ENCODE measurements around the gene PDRG1.

PDRG1 gene

GRCh38 chr20:31951530-31952453 is at the start of gene PDRG1:
PDRG1 (minus strand) TSS chr20:31952046; CDS start chr20:31951961, 85 bp downstream.
- peak; percentile 95 to 96 for DNase-seq

- no peak for DNase-seq
Measured at GRCh38 chr20:31998246-31998645, 46.4 kb upstream of the PDRG1 start.

GRCh38 chr20:31996996-31997395 is 45.1 kb upstream of the PDRG1 start:
- DNase-seq, result no peak

- DNase-seq, result no peak
Measured at GRCh38 chr20:31992086-31992485, 40.2 kb upstream of the PDRG1 start.

GRCh38 chr20:31991339-31991705 is 39.5 kb upstream of the PDRG1 start:
- no peak for DNase-seq

DNA sequence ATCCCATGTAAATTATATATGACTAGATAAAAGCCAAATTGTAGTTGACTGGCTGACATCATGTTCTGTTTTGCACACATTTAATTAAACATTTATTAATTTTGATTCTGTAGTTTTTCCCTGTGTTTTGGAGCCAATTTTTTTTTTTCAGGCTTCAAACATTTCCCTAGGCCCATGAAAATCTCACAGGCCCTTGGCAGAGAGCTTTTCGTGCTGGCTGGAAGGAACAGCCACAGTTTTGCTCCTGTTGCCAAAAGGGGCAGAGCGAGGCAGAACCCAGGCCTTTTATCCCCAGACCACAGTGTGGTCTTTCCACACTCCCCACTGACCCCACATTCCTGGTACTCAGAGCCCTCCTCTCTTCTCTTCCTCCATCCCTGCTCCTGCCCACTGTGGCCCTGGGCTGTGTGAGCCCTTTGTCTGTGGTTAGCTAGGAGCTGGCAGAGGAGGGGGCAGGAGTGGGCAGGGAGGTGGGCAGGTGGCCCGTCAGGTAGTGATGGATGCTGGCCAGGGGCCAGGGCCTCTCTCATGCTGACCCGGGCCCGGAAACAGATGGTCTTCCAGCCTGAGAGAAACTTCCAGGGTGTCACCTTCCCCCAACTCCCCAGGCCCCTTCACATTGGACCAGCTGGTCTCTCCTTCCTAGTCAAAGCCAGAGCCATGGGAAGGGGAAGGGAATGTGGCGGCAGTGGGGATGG is 38.9 kb upstream of the PDRG1 start:
- no peak for DNase-seq

DNA sequence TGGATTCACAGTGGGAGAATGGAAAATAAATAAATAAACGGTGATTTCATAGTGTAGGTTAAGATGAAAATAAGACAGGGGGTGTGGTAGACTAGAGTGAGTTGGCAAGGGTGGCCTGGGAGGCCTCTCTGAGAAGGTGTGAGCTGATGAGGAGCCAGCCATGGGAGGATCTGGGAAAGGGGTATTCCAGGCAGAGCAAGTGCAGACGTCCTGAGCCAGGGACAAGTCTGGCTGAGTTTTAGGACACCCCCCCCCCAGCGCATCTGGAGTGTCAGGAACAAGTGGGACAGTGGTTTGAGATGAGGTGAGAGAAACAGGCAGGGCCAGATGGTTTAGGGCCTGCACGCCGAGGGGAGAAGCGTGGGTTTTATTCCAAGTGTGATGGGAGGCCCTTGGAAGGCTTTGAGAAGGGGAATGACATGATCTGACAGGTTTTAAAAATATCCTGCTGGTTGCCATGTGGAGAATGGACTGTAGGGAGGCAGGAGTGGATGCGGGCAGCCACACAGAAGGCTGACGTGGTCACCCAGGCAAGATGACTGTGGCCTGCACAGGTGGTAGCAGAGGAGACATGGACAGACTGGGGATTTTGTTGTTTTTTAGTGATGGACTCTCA is 37.3 kb upstream of the PDRG1 start:
- DNase-seq, result no peak

GRCh38 chr20:31988430-31989015 is 36.7 kb upstream of the PDRG1 start:
- no peak for DNase-seq

- no peak for DNase-seq
Measured at GRCh38 chr20:31987744-31988143, 35.9 kb upstream of the PDRG1 start.

- no peak for DNase-seq
Measured at GRCh38 chr20:31984981-31985471, 33.2 kb upstream of the PDRG1 start.

DNA sequence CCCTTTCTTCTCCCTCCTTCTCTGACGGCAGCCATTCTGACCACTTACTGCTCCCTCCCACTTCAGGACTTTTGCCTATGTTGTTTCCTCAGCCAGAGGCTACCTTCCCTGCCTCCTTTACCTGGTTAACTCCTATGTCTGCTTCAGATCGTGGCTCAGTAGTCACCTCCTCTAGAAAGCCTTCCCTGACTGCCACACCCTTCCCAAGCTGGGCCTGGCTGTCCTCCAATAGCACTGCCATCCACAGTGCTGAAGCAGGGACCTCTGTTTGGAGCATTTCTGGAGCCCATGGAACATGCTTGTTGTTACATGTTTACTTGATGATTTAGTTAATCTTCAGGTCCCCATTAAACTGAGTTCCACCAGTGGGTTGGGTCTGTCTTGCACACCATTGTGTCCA is 29.9 kb upstream of the PDRG1 start:
- DNase-seq, result no peak

GRCh38 chr20:31979713-31980426 is 28.0 kb upstream of the PDRG1 start:
- no peak for DNase-seq

DNA sequence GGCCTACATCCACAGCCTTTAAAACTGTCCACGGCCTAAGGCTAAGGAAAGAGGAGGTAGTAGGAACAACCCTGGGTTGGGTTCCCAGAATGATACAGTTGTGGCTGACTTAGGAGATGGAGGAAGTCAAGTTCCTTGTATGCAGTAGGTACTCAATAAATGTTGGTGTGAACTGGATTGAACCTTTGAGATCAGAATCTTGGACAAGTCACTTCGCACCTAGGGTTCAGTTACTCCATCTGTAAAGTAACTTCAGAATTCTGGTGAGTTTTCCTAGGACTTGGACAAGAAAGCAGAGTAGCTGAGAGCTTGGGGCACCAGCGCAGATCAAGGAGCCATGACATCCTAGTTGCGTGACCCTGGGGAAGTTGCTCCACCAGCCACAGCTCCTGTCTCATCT is 25.2 kb upstream of the PDRG1 start:
- no peak for DNase-seq

DNA sequence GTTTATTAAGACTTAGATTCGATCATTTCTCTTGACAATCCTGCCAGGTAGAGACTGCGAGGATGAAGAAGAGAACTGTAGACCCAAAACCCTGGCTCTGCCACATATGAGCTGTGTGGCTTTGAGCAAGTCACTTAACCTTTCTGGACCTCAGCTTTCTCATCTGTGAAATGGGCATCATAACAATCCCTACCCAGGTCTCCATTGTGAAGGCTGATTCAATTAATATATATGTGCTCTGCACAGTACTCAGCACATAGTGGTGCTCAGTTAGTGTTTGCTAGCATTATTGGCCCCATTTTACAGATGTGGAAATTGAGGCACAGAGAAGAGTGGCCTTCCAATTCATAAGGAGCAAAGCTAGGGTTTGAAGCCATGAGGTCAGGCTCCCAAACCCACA is 24.0 kb upstream of the PDRG1 start:
- DNase-seq, result no peak

DNA sequence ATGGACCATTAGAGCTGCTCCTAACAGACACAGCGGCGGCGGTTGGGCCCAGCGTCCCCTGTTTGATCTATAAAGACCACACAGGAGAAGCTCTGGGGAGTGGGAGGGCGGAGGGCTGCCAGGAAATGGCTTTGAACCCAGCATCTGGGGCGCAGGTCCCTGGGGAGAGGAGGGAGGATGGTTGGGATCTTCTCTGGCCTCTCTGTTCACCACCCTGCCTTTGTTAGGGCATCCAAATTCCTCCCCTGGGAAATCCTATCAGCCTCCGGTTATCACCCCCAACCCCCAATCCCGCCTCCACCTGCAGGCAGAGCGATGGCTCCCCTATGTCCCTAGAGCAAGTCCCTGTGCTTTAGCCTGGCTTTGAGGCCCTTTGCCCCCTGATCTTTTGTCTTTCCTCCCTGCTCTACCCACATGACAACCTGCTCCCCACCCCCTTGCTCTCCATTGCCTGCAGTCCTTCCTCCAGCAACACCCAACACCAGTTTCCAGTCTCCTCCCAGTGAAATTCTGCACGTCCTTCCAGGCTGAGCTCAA is 23.2 kb upstream of the PDRG1 start:
- DNase-seq, result no peak

GRCh38 chr20:31974296-31974695 is 22.4 kb upstream of the PDRG1 start:
- no peak for DNase-seq

- no peak for DNase-seq
Measured at GRCh38 chr20:31972471-31973021, 20.7 kb upstream of the PDRG1 start.

DNA sequence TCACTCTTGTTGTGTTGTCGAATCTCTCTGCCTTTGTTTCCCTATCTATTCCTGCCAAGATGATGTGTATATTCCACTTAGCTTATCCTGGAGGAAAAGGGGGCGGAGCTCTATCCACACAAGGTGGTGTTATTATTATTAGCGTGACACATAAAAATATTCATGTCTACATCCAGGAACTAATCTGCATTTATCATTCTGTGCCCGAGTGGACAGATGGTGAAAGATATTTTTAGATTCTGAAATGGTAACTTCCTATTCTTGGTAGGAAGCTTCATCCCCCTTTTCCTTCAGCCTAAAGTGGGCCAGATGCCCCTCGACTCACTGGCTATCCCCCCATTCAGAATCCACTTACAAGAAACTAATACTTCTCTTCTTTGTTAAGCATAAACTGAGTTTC is 18.1 kb upstream of the PDRG1 start:
- DNase-seq, result no peak

- peak; percentile 59 to 69 for DNase-seq
Measured at GRCh38 chr20:31968291-31969126, 16.7 kb upstream of the PDRG1 start.

DNA sequence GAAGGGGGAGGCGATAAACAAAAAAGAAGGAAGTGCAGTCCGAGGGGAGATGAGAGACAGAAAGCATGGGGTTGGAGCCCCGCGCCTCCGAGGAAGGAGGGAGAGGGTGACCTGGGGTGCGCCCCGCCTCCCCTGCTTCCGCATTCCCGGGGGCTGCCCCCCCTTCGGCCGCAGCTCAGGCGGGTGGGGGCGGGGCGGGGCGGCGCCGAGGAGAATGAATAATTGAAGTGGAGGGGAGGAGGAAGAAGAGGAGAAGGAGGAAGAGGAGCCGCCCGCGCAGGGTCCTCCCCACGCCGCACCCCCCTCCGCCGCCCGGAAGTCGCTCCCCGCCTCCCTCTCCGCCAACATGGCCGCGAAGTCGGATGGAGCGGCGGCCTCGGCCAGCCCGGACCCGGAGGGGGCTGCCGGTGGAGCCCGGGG is 16.0 kb upstream of the PDRG1 start, which contains the start of gene XKR7:
Gene XKR7, plus strand, starts transcription at position 322 of the 420 bp plus-strand sequence. Its CDS starts 25 bp downstream, at position 347.
- no peak for DNase-seq

All from activated CD4-positive, alpha-beta T cell treated with anti-CD3 and anti-CD28 coated beads for 4 hours (primary cell).